Measurements from ENCODE around the gene SGMS2.

The SGMS2 gene

GRCh38 chr4:107828315-107829090, 3.8 kb downstream of the SGMS2 start:
- no peak for DNase-seq (ENCODE audit: low read depth in 1 of 2, low spot score in 1 of 2)

GRCh38 chr4:107831140-107831539, 6.4 kb downstream of the SGMS2 start:
- no peak for DNase-seq (ENCODE audit: low read depth in 1 of 2, low spot score in 1 of 2)

GRCh38 chr4:107832275-107832807, 7.6 kb downstream of the SGMS2 start:
- DNase-seq (ENCODE audit: low read depth in 1 of 2, low spot score in 1 of 2): no peak

GRCh38 chr4:107834241-107834794, 9.6 kb downstream of the SGMS2 start:
- no peak for DNase-seq (ENCODE audit: low read depth in 1 of 2, low spot score in 1 of 2)

- no peak for DNase-seq (ENCODE audit: low read depth in 1 of 2, low spot score in 1 of 2)
These were observed 10.7 kb downstream of the SGMS2 start for GRCh38 chr4:107835406-107835805.

GRCh38 chr4:107837317-107837716, 12.6 kb downstream of the SGMS2 start:
- DNase-seq (ENCODE audit: low read depth in 1 of 2, low spot score in 1 of 2): no peak

GRCh38 chr4:107837776-107838618, 13.3 kb downstream of the SGMS2 start:
- no peak for DNase-seq (ENCODE audit: low read depth in 1 of 2, low spot score in 1 of 2)

- no peak for DNase-seq (ENCODE audit: low read depth in 1 of 2, low spot score in 1 of 2)
These were observed 14.3 kb downstream of the SGMS2 start for GRCh38 chr4:107838861-107839565.

GRCh38 chr4:107843391-107843790, 18.7 kb downstream of the SGMS2 start:
- DNase-seq (ENCODE audit: low read depth in 1 of 2, low spot score in 1 of 2): no peak

GRCh38 chr4:107845681-107846080, 20.9 kb downstream of the SGMS2 start:
- DNase-seq (ENCODE audit: low read depth in 1 of 2, low spot score in 1 of 2): no peak

- DNase-seq (ENCODE audit: low read depth in 1 of 2, low spot score in 1 of 2): no peak
These were observed 25.7 kb downstream of the SGMS2 start for GRCh38 chr4:107850438-107850837.

- no peak for DNase-seq (ENCODE audit: low read depth in 1 of 2, low spot score in 1 of 2)
These were observed 29.0 kb downstream of the SGMS2 start for GRCh38 chr4:107853444-107854355.

- no peak for DNase-seq (ENCODE audit: low read depth in 1 of 2, low spot score in 1 of 2)
These were observed 29.8 kb downstream of the SGMS2 start for GRCh38 chr4:107854356-107855022.

- DNase-seq (ENCODE audit: low read depth in 1 of 2, low spot score in 1 of 2): no peak
These were observed 31.0 kb downstream of the SGMS2 start for GRCh38 chr4:107855723-107856122.

GRCh38 chr4:107856901-107857300, 32.2 kb downstream of the SGMS2 start:
- DNase-seq (ENCODE audit: low read depth in 1 of 2, low spot score in 1 of 2): no peak

GRCh38 chr4:107857741-107858140, 33.0 kb downstream of the SGMS2 start:
- DNase-seq (ENCODE audit: low read depth in 1 of 2, low spot score in 1 of 2): no peak

GRCh38 chr4:107858158-107858742, 33.5 kb downstream of the SGMS2 start:
- DNase-seq (ENCODE audit: low read depth in 1 of 2, low spot score in 1 of 2): no peak

GRCh38 chr4:107862658-107863057, 37.9 kb downstream of the SGMS2 start:
- DNase-seq (ENCODE audit: low read depth in 1 of 2, low spot score in 1 of 2): no peak

- DNase-seq (ENCODE audit: low read depth in 1 of 2, low spot score in 1 of 2): no peak
These were observed 38.7 kb downstream of the SGMS2 start for GRCh38 chr4:107863416-107863815.
